Osteoblast (primary cell): ENCODE measurements around the gene IGFBP2. TPM values are rescaled to one million over a fixed set of nuclear protein-coding genes. Genes with fewer than 3 reads are reported as not detected.

Experiments used
- DNase-seq: peaks from one replicate; pipeline ENCODE4 v3.0.0; 2011; ENCODE audit warnings: low spot score, mixed read lengths; ENCODE audit not compliant: insufficient read length; ENCODE audit errors: missing footprints
- H2AFZ ChIP-seq: 2 replicates; pipeline ENCODE4 v1.6.0; 2011; ENCODE audit warnings: mild to moderate bottlenecking, low read length
- H3K27ac ChIP-seq: 2 replicates; pipeline ENCODE4 v1.5.1; 2011; ENCODE audit warnings: mild to moderate bottlenecking, low read depth, low read length, moderate library complexity
- H3K27me3 ChIP-seq: 2 replicates; pipeline ENCODE4 v1.6.0; 2012; ENCODE audit warnings: mild to moderate bottlenecking, control low read depth, inconsistent platforms, low read length, moderate library complexity; ENCODE audit not compliant: insufficient read depth
- H3K36me3 ChIP-seq: 2 replicates; pipeline ENCODE4 v1.5.1; 2011; ENCODE audit warnings: mild to moderate bottlenecking, low read length, control low read depth, moderate library complexity; ENCODE audit not compliant: insufficient read depth
- H3K4me1 ChIP-seq: 2 replicates; pipeline ENCODE4 v1.5.1; 2011; ENCODE audit warnings: mild to moderate bottlenecking, low read length, control low read depth, moderate library complexity; ENCODE audit not compliant: insufficient read depth
- H3K4me2 ChIP-seq: 2 replicates; pipeline ENCODE4 v1.6.0; 2011; ENCODE audit warnings: mild to moderate bottlenecking, low read length; ENCODE audit not compliant: insufficient read depth
- H3K4me3 ChIP-seq: fragments of 200-600 bp; sonication (generic); 3 replicates; pipeline ENCODE4 v1.5.1; 2012; ENCODE audit warnings: mild to moderate bottlenecking, low read length, inconsistent platforms; ENCODE audit not compliant: insufficient read depth
- H3K79me2 ChIP-seq: 2 replicates; pipeline ENCODE4 v1.6.0; 2012; ENCODE audit warnings: mild to moderate bottlenecking, low read length, control low read depth, inconsistent platforms; ENCODE audit not compliant: insufficient read depth
- H3K9me3 ChIP-seq: 2 replicates; pipeline ENCODE4 v1.5.1; 2011; ENCODE audit warnings: low read depth, low read length, control low read depth
- H4K20me1 ChIP-seq: 2 replicates; pipeline ENCODE4 v1.6.0; 2012; ENCODE audit warnings: mild to moderate bottlenecking, low read length, control low read depth; ENCODE audit not compliant: insufficient read depth
- CTCF ChIP-seq: IDR thresholded peaks from 2 replicates; pipeline ENCODE4 v1.5.1; 2011; ENCODE audit warnings: mild to moderate bottlenecking, low read depth, low read length, moderate library complexity; ENCODE audit errors: extremely low read depth
- total RNA-seq: library from RNA; depleted of rRNA; stranded (reverse); fragments of >200 nt; gene quantifications from 2 replicates; pipeline ENCODE4 v1.2.3, GENCODE V29; 2012

IGFBP2 gene
- total RNA-seq, 1 donor = 11.2 TPM

GRCh38 chr2:216678813-216679657 is 45.8 kb downstream of the IGFBP2 start:
- Histone ChIP-seq H2AFZ (no peak overlapping the region), H4K20me1 (no peaks in the 10 kb centered on the region), H3K27me3 (peaks cover 28% of the 10 kb centered on the region), H3K36me3 (no peaks in the 10 kb centered on the region), H3K9me3 (no peaks in the 10 kb centered on the region), H3K79me2 (no peaks in the 10 kb centered on the region), H3K4me1 (peaks cover 9% of the 10 kb centered on the region), H3K4me2 (no peak overlapping the region), H3K4me3 (no peak overlapping the region), H3K27ac (no peak overlapping the region)
- peak; percentile 75 for DNase-seq
- no peak for TF ChIP-seq CTCF

GRCh38 chr2:216679658-216680024 is 46.4 kb downstream of the IGFBP2 start:
- H3K79me2 ChIP-seq = no peaks in the 10 kb centered on the region
- no peak overlapping the region for H3K27ac ChIP-seq
- H3K9me3 ChIP-seq = no peaks in the 10 kb centered on the region
- no peaks in the 10 kb centered on the region for H3K36me3 ChIP-seq
- no peak for DNase-seq
- H2AFZ ChIP-seq = no peak overlapping the region
- peaks cover 22% of the 10 kb centered on the region for H3K27me3 ChIP-seq
- no peaks in the 10 kb centered on the region for H4K20me1 ChIP-seq
- TF ChIP-seq CTCF = no peak
- peaks cover 9% of the 10 kb centered on the region for H3K4me1 ChIP-seq
- no peak overlapping the region for H3K4me2 ChIP-seq
- no peak overlapping the region for H3K4me3 ChIP-seq

- Histone ChIP-seq H3K27me3 (peaks cover 14% of the 10 kb centered on the region), H3K4me1 (peaks cover 9% of the 10 kb centered on the region), H3K27ac (no peak overlapping the region), H3K4me2 (no peak overlapping the region), H3K79me2 (no peaks in the 10 kb centered on the region), H2AFZ (no peak overlapping the region), H4K20me1 (no peaks in the 10 kb centered on the region), H3K9me3 (no peaks in the 10 kb centered on the region), H3K4me3 (no peak overlapping the region), H3K36me3 (no peaks in the 10 kb centered on the region)
- no peak for TF ChIP-seq CTCF
- peak; percentile 73 for DNase-seq
Measured at GRCh38 chr2:216680951-216681629, 47.9 kb downstream of the IGFBP2 start.

- no peaks in the 10 kb centered on the region for H3K9me3 ChIP-seq
- peak overlapping the region; percentile 74 for H3K4me2 ChIP-seq
- no peaks in the 10 kb centered on the region for H4K20me1 ChIP-seq
- no peak overlapping the region for H3K4me3 ChIP-seq
- H3K79me2 ChIP-seq = no peaks in the 10 kb centered on the region
- no peak overlapping the region for H3K27ac ChIP-seq
- peak; percentile 48 for DNase-seq
- no peak for TF ChIP-seq CTCF
- peaks cover 13% of the 10 kb centered on the region for H3K27me3 ChIP-seq
- H3K4me1 ChIP-seq = peaks cover 9% of the 10 kb centered on the region
- no peak overlapping the region for H2AFZ ChIP-seq
- no peaks in the 10 kb centered on the region for H3K36me3 ChIP-seq
Measured at GRCh38 chr2:216681683-216682082, 48.5 kb downstream of the IGFBP2 start.
